ENCODE data around the gene SMARCA2. TPM values are rescaled to one million over a fixed set of nuclear protein-coding genes. Genes with fewer than 3 reads are reported as not detected.

The SMARCA2 gene
- total RNA-seq, 1 donor from 2014 or later = 96.2 TPM

DNA sequence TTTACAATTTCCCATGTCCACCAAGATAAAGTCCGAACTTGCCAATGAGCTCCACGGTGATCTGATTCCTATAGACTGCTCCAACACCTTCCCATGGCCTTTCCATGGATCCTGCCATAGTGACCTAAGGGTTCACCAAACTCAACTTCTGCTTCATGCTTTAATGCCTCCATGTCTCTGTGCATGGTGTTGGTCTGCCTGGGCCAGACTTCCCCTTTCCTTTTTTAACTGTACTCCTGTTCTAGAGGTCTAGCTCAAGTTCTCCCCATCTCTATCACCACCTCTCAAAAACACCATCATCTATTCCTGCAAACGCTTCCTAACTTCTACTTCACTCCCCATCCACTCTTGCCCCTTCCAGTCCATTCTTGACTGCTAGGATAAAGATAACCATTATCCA is 14.8 kb upstream of the SMARCA2 start:
- TF ChIP-seq, protein P1, sequence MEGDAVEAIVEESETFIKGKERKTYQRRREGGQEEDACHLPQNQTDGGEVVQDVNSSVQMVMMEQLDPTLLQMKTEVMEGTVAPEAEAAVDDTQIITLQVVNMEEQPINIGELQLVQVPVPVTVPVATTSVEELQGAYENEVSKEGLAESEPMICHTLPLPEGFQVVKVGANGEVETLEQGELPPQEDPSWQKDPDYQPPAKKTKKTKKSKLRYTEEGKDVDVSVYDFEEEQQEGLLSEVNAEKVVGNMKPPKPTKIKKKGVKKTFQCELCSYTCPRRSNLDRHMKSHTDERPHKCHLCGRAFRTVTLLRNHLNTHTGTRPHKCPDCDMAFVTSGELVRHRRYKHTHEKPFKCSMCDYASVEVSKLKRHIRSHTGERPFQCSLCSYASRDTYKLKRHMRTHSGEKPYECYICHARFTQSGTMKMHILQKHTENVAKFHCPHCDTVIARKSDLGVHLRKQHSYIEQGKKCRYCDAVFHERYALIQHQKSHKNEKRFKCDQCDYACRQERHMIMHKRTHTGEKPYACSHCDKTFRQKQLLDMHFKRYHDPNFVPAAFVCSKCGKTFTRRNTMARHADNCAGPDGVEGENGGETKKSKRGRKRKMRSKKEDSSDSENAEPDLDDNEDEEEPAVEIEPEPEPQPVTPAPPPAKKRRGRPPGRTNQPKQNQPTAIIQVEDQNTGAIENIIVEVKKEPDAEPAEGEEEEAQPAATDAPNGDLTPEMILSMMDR (IDR thresholded peaks at IDR 0.05; ENCODE audit: unreplicated experiment) = no peak
- H3K27me3 Mint-ChIP-seq (ENCODE audit: low read depth) = no peaks in the 10 kb centered on the region
- no peak for DNase-seq (ENCODE audit: low spot score in 2 of 2, unreplicated experiment in 2 of 2)
- no peak overlapping the region for H3K4me3 Mint-ChIP-seq
- H3K4me1 Mint-ChIP-seq = peaks cover 3% of the 10 kb centered on the region
- no peaks in the 10 kb centered on the region for H3K9me3 Mint-ChIP-seq
- H3K27ac Mint-ChIP-seq = no peak overlapping the region
- no peaks in the 10 kb centered on the region for H3K36me3 Mint-ChIP-seq

DNA sequence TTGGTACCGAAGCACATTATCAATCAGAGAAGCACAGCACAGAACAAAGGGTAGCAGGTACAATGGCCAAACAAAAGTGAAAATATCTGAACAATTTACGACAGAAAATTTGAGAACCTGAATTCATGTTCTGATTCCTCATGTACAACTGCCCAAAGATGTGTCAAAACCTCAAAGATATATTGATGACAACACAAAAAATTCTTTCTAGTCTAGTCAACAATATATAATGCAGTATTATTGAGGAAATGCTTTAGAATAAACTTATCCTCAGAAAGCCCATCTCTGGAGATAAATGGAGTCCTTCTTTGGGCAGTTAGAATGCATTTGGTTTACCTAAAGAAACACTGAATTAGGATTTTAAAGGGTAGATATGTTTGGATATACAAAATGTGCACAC is 6.8 kb upstream of the SMARCA2 start:
- Mint-ChIP-seq H3K27me3 (ENCODE audit: low read depth) (peaks cover 1% of the 10 kb centered on the region), H3K4me1 (peaks cover 4% of the 10 kb centered on the region), H3K27ac (no peak overlapping the region), H3K4me3 (no peak overlapping the region), H3K36me3 (no peaks in the 10 kb centered on the region), H3K9me3 (peaks cover 5% of the 10 kb centered on the region)
- no peak for DNase-seq (ENCODE audit: low spot score in 2 of 2, unreplicated experiment in 2 of 2)
- TF ChIP-seq, protein P1 (IDR thresholded peaks at IDR 0.05; ENCODE audit: unreplicated experiment) = no peak

DNA sequence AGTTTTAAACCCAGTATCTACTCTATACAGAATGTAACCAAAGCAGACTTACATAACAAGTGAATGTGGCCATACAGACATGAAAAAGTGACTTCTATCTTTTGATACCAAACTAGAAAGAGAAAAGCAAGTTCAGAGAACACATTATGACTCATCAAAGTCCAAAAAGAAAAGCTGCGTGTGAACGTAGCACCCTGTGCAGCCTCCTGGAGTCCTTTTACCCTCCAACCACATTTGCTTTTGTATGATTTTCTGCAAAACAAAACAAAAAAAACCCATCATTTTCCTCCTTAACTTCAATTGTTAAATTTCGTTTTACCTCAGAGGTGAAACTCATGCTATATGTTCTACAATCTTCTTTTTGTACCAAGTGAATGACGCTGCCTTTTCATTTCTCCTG is 2.8 kb upstream of the SMARCA2 start:
- TF ChIP-seq, protein P1 (IDR thresholded peaks at IDR 0.05; ENCODE audit: unreplicated experiment) = no peak
- H3K4me1 Mint-ChIP-seq = peaks cover 12% of the 10 kb centered on the region
- no peak overlapping the region for H3K4me3 Mint-ChIP-seq
- no peaks in the 10 kb centered on the region for H3K36me3 Mint-ChIP-seq
- peaks cover 1% of the 10 kb centered on the region for H3K27me3 Mint-ChIP-seq (ENCODE audit: low read depth)
- H3K9me3 Mint-ChIP-seq = no peaks in the 10 kb centered on the region
- DNase-seq (ENCODE audit: low spot score in 2 of 2, unreplicated experiment in 2 of 2) = no peak
- no peak overlapping the region for H3K27ac Mint-ChIP-seq

DNA sequence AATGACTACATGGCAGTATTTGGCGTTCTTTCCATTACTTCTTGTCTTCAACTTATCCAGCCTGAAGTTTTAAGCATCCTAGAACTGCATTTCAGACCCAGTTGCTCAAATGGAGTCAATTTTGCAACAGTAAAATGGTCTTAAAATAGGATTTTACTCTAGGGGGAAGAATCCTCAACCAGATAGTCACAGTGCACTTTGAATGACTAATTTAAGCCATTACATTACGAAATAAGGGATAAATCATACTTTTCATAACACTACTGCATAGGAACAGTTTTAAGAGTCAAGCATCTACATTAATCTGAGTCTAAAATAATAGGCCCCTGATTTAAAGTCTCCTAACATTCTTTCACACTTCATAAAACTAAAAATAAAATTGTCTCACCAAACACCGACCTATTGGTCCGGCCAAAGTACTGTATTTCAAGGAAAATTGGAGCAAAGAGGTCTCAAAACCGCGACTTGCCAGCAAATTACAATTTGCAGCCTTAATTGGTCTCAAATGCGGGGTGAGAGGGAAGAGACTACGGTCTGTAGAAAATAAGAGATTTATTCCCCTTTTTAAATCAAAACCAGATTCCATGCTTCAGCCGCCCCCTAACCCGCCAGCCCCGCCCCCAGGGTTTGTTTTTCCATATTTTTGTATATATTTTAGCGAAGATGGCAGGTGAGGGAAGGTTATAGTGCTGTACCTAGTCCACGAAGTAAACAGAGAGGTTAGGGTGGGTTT is 1.2 kb upstream of the SMARCA2 start:
- H3K27me3 Mint-ChIP-seq (ENCODE audit: low read depth) = peaks cover 1% of the 10 kb centered on the region
- H3K4me3 Mint-ChIP-seq = peak overlapping the region; percentile 92
- H3K27ac Mint-ChIP-seq = peak overlapping the region; percentile 99
- TF ChIP-seq, protein P1 (IDR thresholded peaks at IDR 0.05; ENCODE audit: unreplicated experiment) = no peak
- H3K9me3 Mint-ChIP-seq = no peaks in the 10 kb centered on the region
- no peaks in the 10 kb centered on the region for H3K36me3 Mint-ChIP-seq
- peaks cover 23% of the 10 kb centered on the region for H3K4me1 Mint-ChIP-seq
- no peak for DNase-seq (ENCODE audit: low spot score in 2 of 2, unreplicated experiment in 2 of 2)

DNA sequence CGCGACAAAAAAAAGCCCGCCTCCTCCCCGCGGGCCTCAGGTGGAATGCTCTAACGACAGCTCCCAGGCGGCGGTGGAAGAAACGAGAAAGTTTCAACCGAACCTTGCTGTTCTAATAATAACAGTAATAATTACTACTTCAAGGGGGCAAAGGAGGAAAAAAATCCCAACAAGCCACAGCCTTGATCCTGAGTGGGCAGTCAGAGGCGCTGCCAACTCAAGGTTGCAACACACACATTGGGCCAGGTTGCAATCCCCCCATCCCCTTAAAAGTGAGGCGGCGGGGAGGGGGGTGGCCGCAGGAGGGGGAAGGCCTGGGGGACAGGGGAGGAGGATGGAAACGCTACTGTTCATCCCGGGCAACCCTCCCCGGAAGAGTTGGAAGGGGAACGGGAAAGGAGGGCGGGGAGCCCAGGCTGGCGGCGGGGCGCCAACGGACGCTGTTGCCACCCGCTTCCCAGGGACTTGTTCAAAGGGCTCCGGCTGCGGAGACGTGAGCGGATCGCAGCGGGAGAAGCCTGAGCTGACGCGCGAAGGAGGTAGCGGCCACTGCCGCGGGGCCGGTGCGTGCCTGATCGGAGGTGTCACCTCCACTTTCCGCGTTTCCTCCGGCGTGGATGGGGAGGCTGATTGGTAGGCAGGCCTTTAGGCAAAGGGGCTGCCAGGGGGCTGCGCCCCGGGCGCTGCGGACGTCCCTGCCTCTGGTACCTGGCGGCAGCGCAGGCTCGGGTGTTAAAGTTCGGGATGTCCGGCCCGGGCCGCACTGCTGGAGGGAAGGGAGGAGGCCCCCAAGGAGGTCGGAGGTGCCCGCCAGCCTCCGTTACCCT is 647 bp downstream of the SMARCA2 start:
- Mint-ChIP-seq H3K4me1 (peaks cover 34% of the 10 kb centered on the region), H3K36me3 (no peaks in the 10 kb centered on the region), H3K27me3 (ENCODE audit: low read depth) (peaks cover 1% of the 10 kb centered on the region), H3K4me3 (peak overlapping the region; percentile 92), H3K9me3 (no peaks in the 10 kb centered on the region), H3K27ac (peak overlapping the region; percentile 99)
- TF ChIP-seq, protein P1 (IDR thresholded peaks at IDR 0.05; ENCODE audit: unreplicated experiment) = no peak
- peak; percentile 37 to 72 for DNase-seq (ENCODE audit: low spot score in 2 of 2, unreplicated experiment in 2 of 2)
